ENCODE measurements around the gene PLEKHO2.
A peak's percentile ranks its signal among the peaks of the same experiment; 100 is the strongest.

Gene PLEKHO2

DNA sequence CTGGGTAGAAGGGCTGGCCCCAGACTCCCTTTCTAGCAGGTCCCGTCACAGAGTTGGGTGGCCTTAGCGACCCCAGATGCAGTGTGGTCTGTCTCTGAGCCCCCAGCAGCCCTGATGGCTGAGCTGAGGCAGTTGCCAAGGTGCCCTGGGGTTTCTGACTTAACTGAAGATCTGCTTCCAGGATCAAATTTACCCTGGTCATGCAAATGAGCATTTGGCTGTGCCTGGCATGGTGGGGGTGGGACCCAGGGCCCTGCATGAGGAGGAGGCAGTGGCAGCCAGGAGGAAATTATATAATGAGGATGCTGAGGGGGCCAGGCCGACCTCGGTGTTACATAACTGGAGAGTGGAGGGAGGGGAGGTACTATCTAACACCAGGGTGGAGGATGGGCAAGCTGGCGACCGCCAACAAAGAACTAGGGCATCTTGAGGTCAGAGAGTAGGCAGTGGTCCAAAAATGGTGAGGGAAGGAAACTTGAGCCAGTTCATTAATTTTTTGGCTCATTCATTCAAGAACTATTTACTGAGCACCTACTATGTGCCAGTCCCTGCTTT lies 16.4 kb downstream of the PLEKHO2 start:
- peak; percentile 19 for DNase-seq

- DNase-seq: no peak
Measured at GRCh38 chr15:64859226-64859625, 17.5 kb downstream of the PLEKHO2 start.

DNA sequence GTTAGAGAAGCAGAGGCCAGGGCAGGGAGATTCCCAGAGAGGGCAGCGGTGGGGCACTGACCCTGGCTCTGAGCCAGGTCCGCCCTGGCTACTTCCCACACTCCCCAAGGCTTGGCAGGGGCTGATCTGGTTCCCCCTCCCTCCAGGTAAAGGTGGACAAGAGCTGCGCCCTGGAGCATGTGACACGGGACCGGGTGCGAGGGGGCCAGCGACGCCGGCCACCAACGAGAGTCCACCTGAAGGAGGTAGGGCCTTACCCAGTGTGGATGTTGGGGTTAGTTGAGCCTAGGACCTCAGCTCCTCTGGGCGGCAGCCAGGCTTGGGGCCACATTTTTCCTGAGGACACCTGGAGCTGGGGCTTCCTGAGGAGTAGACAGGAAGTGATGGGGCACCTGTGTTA lies 19.6 kb downstream of the PLEKHO2 start:
- no peak for DNase-seq

DNA sequence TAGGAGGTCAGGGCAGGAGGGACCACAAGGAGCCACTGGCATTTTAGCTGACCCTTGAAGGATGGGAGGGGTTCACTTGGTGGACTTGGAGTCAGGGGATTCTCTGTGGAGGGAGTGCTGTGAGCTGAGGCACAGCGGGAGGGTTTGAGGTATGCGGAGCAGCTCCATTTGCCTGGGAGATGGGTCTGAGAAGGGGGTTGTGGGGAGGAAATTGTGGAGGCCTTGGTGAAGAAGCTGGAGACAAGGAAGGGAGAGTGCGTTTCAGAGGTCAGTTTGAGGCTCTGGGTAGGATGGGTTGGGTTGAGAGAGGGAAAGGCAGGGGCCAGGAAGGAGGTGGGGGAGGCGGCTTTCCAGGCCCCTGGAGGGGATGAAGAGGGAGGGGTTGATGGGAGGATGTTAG lies 20.2 kb downstream of the PLEKHO2 start:
- no peak for DNase-seq

DNA sequence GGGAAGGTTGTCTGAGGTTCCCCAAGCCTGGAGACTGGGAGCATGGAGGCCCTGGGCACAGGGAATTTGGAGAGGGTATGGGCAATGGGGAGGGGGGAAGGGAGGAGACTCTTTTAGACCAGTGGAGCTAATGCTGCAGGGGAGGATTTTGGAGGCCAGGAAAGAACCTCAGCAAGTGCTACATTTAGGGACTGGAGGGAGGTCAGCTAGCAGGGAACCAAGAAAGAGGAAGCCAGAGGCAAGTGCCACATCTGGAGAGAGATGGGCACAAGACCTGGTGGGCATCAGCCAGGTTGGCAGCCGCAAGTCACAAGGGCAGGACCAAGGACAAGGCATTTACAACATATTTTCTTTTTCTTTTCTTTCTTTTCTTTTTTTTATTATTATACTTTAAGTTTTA lies 20.7 kb downstream of the PLEKHO2 start:
- DNase-seq: no peak

GRCh38 chr15:64864068-64864467 lies 22.4 kb downstream of the PLEKHO2 start:
- no peak for DNase-seq

GRCh38 chr15:64865126-64865997 lies 23.6 kb downstream of the PLEKHO2 start:
- no peak for DNase-seq

- peak; percentile 73 for DNase-seq
Measured at GRCh38 chr15:64865998-64866520, 24.3 kb downstream of the PLEKHO2 start.

- DNase-seq: no peak
Measured at GRCh38 chr15:64869501-64869900, 27.8 kb downstream of the PLEKHO2 start.

DNA sequence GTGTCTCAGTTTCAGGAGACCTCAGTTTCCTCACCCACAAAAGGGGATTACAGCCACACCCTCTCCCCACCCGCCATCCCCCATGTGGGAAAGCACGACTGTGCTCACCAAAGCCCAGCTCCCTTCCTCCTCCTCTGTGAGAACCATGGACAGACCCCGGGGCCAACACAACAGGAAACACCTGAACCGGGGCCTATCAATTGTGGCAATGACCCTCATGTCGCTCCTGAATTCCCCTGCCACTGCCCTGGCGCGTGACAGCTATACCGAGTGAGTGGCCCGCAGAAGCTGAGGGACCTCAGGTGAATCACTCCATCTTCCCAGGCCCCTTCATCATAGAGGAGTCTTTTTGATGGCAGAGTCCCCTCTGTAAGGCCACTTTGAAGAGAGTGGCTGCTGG lies 28.6 kb downstream of the PLEKHO2 start:
- DNase-seq: no peak

DNA sequence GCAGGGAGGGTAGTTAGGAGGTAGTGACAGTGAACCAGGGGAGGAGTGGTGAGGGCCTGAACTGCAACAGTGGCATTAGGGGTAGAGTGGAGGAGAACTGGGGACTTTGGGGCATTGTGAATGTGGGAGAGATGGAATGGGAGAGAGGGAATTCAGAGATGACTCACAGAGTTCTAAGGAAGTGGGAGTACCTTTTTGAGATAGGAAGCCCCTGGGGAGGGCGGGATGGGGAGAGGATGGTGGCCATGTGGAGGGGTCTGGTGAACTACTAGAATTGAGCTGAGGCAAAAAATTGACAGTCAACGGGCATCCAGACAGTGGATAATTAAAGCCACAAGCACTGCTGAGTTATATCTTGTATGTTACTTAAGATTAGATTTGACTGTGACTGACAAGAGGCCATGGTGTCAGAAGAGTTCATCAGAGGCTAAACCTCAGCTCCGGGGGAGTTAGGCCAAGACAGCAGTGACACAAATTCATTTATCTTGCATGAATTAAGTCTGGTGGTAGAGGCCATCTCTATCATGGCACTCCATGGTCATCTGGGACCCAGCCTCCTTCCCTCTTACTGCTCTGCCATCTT lies 34.0 kb downstream of the PLEKHO2 start:
- no peak for DNase-seq

DNA sequence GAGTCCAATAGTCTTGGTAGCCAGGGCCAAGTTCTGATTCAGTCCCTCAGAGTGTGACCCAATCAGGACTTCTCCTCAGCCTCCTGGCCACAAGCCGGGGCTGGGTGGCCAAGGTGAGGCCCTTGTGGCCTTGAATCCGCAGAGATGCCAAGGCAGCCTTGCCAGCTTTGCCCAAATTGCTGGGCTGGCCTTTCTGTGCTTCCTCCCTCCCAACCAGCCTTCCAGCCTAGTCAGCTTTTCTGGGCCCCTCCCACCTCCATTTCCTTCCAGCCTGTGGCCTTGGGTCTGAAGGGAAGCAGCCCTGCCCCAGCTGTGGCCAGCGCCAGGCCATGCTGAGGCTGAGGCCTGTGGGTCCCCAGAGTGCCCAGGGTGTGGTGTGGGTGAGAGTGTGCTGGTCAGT lies 35.7 kb downstream of the PLEKHO2 start:
- peak; percentile 69 for DNase-seq

- DNase-seq: no peak
Measured at GRCh38 chr15:64878705-64879104, 37.0 kb downstream of the PLEKHO2 start.

GRCh38 chr15:64883100-64883581 lies 41.4 kb downstream of the PLEKHO2 start:
- DNase-seq: peak; percentile 8

DNA sequence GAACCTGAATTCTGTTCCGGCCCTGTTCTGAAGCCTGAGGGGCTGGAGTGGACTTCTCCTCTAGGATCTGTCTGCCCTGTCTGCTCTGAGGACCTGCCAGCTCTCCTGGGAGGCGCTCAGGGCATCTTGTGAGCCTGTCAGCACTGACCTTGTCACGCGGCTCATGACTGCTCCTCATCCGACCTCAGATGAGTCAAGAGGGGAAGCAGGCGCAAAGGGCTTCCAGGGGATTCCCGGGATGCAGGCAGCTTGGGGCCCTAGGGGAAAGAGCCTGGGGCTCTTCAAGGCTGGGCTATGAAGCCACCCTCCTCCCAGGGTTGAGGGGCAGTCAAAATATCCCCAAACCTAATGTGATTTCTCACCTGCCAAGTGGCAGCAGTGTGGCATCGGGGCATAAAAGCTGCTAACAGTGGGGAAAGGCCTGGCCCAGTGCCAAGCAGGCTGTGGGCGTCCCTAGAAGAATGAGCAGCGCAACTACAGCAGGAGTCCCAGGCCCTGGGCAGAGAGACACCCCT lies 42.3 kb downstream of the PLEKHO2 start:
- peak; percentile 30 for DNase-seq

- DNase-seq: no peak
Measured at GRCh38 chr15:64884679-64885078, 43.0 kb downstream of the PLEKHO2 start.

DNA sequence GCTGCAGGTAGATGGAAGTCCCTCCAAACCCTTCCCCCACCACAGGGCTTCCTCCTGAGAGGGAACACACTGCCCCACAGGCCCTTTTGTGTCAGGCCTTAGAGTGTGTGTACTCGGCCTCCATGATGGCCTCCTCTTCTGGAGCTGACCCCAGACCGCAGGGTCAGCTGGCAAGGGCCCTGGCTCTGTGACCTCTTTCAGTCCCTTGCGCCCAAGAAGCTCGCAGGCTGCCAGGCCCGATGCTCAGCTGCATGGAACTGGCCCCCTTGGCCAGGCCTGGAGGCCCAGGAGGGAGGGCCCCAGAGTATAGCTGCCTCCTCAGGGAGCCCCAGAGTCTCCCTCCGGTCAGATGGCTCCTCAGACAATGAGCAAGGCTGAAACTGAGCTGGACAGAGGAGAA lies 46.6 kb downstream of the PLEKHO2 start:
- no peak for DNase-seq

- DNase-seq: no peak
Measured at GRCh38 chr15:64891561-64891960, 49.8 kb downstream of the PLEKHO2 start.

- DNase-seq: no peak
Measured at GRCh38 chr15:64892847-64893403, 51.2 kb downstream of the PLEKHO2 start.

DNA sequence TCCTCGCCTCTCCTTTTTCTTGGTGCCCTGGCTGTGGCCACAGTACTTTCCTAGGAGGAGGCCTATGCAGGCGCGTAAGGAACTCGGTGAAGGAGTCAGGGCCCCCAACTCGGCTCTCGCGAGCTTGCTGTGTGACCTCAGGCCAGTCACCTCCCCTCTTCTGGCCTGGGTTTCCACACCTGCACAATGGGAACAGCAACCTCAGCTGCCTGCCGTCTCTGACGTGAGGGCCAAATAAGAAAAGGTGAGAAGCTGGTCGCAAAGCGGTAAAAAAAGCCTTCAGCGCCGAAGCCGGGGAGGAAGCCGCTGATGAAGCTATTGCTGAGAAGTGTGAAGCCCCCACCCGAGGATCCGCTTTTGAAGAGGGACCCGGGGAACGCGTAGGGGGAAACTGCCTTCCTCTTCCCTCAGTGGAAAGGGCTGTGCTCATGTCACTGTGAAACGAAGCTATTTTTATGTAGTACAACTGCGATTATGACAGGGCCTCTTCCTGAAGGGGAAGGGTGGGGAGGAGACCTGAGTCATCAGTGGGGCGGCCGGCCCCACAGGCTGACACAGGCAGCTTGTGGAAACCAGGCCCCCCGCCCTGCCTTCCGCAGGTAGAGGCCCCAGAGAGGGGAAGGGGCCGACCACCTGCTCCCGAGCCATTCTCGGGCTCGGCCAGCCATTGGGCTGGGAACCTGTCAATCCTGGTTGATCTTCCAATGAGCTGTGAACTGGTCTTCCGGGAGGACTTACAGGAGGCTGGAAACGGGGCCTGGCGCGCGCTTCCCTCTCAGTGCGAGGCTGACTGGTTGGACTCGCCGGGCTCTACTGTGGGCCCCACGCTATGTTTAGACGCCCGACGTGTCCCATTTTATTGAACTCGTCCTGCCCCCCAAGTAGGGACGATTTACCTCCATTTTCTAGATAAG lies 52.0 kb downstream of the PLEKHO2 start:
- peak; percentile 90 for DNase-seq

DNA sequence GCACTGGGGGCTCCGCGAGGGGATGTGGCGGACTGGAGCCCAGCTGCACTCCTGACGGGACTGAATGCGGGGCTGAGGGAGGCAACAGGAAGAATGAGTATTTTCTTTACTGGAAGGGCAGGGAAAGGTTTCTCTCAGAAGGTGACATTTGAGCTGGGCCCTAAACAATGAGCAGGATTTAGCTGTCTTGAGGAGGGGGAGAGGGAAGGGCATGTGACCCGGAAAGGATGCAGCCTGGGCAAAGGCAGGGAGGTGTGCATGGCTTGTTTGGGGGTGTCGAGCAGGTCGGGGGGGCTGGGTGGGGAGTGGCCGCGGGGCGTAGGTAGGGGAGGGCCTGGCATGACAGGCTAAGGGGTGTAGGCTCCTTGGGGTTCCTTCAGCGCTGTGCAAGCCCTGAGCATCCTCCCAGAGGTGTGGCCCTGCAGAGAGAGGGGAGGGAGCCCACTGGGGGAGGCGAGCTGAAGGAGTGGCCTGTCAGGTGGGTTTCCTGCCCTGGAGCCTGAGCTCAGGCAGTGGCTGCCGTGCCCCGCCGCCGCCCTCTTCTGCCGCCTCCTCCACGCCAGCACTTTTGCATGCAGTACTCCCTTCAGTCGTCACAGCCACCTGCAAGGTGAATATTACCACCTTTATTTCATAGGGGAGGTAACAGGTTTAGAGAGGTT lies 52.8 kb downstream of the PLEKHO2 start:
- no peak for DNase-seq

Data from midbrain (tissue), 1 donor.